GM19455 (cell line): ENCODE data around the gene EAF1.
"Not testable (repeated sequence)": the region's sequence is repeated elsewhere in the genome, so short reads cannot be mapped to it uniquely, and the experiment has no call there.

Experiments used
- ATAC-seq: cut with Tn5 transposase; IDR thresholded peaks from one replicate; pipeline ENCODE4 v1.9.1; 2021; ENCODE audit not compliant: unreplicated experiment

The EAF1 gene

DNA sequence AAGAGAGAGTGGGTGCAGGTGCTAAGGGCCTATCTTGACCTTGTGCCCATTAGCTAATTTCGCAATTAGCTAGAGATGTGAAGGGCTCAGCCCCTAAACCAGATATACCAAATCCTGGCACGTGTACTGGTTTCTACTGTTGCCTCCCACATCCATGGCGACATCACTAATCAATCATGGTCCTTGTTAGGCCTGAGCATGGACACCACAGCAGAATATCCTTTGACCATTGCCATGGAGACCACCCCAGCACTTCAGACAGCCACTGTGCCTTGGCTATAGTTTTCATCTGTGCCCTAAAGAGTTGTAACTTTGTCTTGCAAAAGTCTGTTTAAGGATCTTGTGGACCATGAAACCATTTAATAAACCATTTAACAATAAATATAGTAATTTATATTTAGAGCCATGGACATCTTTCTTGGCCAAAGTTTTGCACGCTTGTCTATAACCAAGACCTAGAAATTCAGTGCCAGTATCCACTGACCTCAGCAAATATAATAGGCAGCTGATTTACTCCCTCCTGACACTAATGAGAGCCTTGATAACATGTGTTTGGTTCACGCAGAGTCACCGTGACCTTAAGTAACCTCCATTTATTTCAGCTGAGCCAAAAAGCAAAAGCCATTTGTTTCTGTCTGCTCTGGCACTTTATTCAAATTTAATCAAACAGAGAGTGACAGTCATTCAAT lies 50.7 kb downstream of the EAF1 start:
- ATAC-seq = no peak

DNA sequence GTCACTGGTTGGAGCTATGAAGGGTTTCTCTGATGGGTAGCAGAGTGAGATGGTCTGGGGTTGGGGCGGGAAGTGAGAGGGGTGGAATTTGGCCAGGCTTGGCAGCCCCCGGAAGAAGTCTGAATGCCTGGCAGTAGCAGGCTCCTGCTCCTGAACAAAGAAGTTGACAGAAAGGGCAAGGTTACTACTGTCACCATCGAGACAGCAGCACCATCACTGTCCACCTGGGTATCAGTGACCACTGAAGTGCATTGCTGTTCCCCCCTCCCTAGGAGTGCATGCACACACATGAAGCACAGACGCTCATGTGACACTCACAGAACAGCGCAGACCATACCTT lies 51.2 kb downstream of the EAF1 start:
- no peak for ATAC-seq

DNA sequence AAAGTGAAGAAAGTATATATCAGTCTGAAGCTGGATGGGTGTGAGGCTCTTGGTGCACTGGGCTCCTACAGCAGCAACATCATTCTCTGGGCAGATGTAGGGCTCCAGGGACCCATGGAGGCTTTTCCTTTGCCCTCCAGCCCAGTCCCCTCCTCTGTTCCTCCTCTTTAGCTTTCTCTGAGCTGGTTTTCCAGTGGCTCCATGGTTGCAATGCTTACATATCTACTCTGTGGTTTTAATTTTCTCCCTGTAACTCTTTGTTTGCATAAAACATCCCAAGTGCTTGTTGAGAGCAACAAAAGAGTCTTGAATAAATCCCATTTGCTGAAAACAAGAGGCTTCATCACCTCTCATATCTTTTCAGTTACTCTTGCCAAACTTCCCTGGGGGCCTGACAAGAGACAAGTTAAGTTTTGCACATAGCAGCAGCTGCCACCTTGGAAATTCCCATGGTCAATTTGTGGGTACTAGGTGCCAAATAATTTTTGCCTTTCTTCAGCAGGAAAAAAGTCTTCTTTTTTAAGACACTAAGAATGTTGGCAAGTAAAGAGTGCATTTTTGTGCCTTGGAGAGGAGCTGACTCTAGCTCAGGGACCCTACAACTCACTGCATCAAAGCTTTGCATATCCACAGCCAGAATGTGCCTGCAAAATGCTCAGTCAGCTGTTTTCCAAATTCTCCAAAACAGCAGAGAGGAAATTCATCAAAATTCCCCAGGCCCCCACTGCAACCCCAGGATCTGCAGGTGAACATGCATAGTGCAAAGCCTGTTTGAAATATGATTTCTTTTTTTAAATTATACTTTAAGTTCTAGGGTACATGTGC lies 52.2 kb downstream of the EAF1 start:
- ATAC-seq = no peak

DNA sequence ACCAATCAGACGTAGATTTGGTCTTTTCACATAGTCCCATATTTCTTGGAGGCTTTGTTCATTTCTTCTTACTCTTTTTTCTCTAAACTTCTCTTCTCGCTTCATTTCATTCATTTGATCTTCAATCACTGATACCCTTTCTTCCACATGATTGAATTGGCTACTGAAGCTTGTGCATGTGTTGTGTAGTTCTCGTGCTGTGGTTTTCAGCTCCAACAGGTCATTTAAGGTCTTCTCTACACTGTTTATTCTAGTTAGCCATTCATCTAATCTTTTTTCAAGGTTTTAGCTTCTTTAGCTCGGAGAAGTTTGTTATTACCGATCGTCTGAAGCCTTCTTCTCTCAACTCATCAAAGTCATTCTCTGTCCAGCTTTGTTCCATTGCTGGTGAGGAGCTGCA lies 57.2 kb downstream of the EAF1 start:
- not testable (repeated sequence) for ATAC-seq

DNA sequence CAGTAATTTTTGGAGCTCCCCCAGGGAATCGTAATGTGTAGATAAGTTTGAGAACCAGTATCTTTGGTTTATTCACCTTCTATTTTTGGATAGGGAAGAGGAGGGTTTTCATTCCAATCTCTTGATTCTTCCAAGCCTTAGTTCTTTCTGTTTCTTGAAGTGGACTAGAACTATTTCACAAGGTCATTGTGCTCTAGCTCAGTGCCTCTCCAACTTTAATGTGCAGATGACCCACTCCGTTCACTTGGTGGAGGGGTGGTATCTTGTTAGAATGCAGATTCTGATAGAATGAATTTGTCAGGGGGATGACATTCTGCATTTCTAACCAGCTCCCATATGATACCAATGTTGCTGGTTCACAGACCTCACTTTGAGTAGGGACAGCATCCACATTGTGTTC lies 58.6 kb downstream of the EAF1 start:
- ATAC-seq = no peak

DNA sequence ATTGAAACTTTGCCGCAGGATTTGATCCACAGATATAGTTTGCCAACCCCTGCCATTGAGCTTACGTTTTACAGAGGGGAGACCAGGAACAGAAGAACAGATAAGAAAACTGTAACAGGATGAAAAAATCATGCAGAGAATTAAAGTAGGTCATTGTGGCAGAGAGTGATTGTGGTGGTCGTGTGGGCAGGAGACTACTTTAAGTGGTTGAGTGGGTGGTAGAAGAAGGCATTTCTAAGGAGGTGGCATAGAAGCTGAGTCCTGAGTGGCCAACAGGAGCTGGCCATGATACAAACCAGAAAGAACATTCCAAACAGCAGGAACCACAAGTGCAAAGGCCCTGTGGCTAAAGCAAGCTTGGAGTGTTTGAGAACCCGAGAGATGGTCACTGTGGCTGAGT lies 59.6 kb downstream of the EAF1 start:
- ATAC-seq = no peak

DNA sequence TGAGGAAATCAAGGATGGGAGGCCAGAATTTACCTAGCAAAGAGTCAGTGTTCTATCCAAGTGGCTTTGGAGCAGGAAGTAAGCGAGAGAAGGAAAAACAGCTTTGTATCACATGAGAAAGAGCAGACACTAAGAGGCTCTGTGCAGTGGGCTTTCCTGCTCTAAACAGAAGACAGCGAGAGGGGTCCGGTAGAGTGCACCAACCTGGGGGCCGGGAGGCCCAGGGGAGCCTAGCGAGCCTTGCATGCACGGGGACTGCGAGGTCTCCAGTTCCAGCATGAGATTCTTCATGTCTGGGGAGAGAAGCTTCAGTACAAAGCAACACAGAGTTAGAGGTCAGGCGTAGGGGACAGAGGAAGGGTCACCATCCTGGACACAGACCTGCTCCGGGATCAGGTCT lies 60.6 kb downstream of the EAF1 start:
- ATAC-seq = no peak

DNA sequence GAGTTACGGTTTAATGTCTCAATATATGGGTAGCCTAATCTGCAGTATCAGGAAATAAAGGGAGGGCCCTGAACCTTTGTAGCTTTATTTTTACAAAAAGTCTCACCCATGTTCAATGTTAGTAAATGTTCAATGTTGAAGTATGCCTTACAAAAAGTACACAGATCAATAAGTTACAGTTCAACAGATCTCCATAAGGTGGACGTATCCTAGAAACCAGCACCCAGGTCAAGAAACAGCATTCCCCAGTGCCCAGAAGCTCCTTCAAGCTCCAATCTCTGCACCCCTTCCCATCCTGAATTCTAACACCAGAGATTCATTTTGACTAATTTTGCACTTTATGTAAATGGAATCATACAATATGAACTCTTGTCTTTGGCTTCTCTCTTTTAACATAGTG lies 62.8 kb downstream of the EAF1 start:
- ATAC-seq = no peak

DNA sequence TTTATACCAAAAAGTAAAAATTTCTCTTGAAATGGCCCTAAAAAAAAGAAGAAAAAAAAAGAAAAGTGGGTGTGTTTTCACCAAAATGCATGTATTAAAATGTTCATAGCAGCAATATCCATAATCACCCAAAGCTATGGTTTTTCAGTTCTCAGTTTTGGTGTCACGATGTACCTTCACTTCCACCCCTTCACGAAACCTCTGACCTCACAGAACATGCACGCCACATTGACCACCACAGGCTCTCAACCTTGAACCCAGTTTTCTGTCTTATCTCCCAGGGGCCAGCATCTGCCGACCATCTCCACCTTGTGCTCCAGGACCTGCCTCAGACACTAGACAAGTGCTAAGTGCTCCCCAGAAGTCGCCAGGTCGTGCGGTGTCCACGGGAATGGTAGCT lies 63.7 kb downstream of the EAF1 start:
- no peak for ATAC-seq
